Dendritic cell treated with granulocyte-macrophage colony-stimulating factor and Interleukin-4, amounts not matched to agents 40 ng/mL and 50 ng/mL, for 4 days (primary cell): ENCODE measurements around the gene ATP4B.
A peak's percentile ranks its signal among the peaks of the same experiment; 100 is the strongest.

Experiments
- H3K27ac Mint-ChIP-seq: one replicate; pipeline ENCODE4 v1.8.0; 2022; ENCODE audit warnings: mild to moderate bottlenecking, mixed read lengths
- H3K27me3 Mint-ChIP-seq: one replicate; pipeline ENCODE4 v1.8.0; 2022; ENCODE audit warnings: mild to moderate bottlenecking, mixed read lengths
- H3K36me3 Mint-ChIP-seq: one replicate; pipeline ENCODE4 v1.8.0; 2022; ENCODE audit warnings: low read depth, mixed read lengths
- H3K4me1 Mint-ChIP-seq: one replicate; pipeline ENCODE4 v1.8.0; 2022; ENCODE audit warnings: low read depth, mixed read lengths
- H3K4me3 Mint-ChIP-seq: one replicate; pipeline ENCODE4 v1.8.0; 2022; ENCODE audit warnings: mild to moderate bottlenecking, moderate library complexity, mixed read lengths
- H3K9me3 Mint-ChIP-seq: one replicate; pipeline ENCODE4 v1.8.0; 2022; ENCODE audit warnings: mixed read lengths
- intact Hi-C: fragments of 100-400 bp; cut with micrococcal nuclease; formaldehyde crosslinking; loops from one replicate; pipeline ENCODE4 v1.15.0; 2022

Gene ATP4B

DNA sequence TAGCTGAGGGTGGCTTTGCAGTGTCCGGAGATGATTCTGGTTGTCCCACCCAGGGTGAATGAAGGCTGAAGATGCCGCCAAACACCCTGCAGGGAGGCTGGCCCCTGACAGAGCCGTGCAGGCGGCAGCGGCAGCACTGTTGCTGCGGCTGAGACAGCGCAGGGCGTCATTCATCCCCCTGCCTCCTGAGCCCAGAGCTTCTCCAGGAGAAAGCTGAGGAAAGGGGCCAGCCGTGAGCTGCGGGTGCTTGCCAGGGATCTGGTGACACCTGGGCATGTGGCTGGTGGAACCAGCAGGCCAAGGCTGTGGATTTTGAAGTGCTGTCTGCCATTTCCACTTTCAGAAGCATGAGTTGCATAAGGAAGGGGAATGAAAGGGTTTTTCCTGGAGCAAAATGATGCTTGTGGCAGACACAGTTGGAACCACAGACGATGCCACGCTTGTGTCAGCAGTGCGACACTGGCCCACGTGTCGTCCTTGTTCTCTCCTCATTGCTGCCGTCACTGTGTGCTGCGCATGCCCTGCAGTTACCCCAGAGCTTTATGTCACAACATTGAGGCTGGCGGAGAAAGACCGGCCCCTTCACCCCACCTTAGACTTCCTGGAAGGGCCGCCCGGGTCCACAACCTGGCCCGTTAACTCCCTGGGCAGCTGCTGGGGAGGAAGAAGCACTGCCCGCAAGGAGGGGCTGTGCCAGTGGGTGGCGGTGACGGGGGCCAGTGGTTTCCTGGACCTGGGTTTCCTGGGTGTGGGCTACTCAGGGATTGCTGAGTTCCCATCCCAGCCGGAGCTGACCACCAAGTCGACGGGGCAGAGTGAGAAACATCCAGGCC lies 50.7 kb downstream of the ATP4B start:
- H3K27ac Mint-ChIP-seq, result peak overlapping the region; percentile 79
- no peaks in the 10 kb centered on the region for H3K27me3 Mint-ChIP-seq
- peak overlapping the region; percentile 18 for H3K4me3 Mint-ChIP-seq
- intact Hi-C loops, result no loop called here
- no peaks in the 10 kb centered on the region for H3K9me3 Mint-ChIP-seq
- peaks cover 42% of the 10 kb centered on the region for H3K4me1 Mint-ChIP-seq
- H3K36me3 Mint-ChIP-seq, result peaks cover 34% of the 10 kb centered on the region

DNA sequence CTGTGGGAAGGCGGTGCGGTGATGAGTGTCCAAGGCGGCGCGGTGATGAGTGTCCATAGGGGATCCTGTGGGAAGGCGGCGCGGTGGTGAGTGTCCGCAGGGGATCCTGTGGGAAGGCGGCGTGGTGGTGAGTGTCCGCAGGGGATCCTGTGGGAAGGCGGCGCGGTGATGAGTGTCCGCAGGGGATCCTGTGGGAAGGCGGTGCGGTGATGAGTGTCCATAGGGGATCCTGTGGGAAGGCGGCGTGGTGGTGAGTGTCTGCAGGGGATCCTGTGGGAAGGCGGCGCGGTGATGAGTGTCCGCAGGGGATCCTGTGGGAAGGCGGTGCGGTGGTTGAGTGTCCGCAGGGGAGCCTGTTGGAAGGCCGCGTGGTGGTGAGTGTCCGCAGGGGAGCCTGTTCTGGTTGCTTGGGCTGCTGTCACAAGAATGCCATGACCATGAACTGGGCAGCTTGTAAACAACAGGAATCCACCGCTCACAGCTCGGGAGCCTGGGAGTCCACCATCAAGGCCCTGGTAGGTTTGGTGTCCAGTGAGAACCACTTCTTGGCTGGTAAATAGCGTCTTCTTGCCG lies 52.0 kb downstream of the ATP4B start:
- intact Hi-C loops, result no loop called here
- Mint-ChIP-seq H3K4me3 (no peak overlapping the region), H3K36me3 (peaks cover 44% of the 10 kb centered on the region), H3K27ac (no peak overlapping the region), H3K27me3 (no peaks in the 10 kb centered on the region), H3K4me1 (peaks cover 47% of the 10 kb centered on the region), H3K9me3 (no peaks in the 10 kb centered on the region)

DNA sequence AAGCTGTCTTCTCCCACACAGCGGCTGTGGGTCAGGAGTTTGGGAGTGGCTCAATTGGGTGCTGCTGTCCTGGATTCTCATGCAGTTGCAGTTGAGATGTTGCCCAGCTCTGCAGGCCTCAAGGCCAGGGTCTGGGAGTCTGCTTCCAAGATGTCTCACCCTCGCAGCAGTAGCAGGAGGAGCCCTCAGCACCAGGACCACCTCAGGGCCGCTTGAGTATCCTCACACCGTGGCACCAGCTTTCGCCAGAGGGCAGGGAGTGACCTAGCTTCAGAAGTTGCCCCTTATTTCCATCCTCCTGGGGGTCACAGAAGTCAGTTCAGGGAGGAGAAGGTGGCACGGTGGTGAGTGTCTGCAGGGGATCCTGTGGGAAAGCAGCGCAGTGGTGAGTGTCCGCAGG lies 52.5 kb downstream of the ATP4B start:
- Mint-ChIP-seq H3K27ac (no peak overlapping the region), H3K9me3 (peaks cover under 1% of the 10 kb centered on the region), H3K36me3 (peaks cover 48% of the 10 kb centered on the region), H3K4me3 (no peak overlapping the region), H3K27me3 (no peaks in the 10 kb centered on the region), H3K4me1 (peaks cover 47% of the 10 kb centered on the region)
- intact Hi-C loops, result no loop called here

DNA sequence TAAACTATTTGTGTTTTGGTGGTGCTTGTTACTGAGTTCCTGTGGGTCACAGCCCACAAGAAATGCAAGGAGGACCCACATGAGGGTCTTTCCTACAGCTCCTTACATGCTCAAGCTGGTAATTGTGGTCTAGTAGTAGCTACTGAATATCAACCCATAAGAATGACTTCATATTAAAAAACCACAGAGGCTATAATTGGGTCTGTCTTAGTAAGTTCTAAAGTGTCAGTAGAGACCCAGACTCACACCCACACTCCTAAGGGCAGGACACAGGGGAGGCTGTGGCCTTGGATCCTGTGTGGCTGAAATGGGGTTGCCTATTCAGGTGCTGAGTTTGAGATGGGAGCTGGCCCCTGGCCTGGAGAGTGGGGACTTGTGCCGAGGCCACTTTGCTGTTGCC lies 53.8 kb downstream of the ATP4B start:
- intact Hi-C loops, result no loop called here
- H3K4me3 Mint-ChIP-seq, result no peak overlapping the region
- no peaks in the 10 kb centered on the region for H3K27me3 Mint-ChIP-seq
- H3K36me3 Mint-ChIP-seq, result peaks cover 60% of the 10 kb centered on the region
- peaks cover 47% of the 10 kb centered on the region for H3K4me1 Mint-ChIP-seq
- no peak overlapping the region for H3K27ac Mint-ChIP-seq
- H3K9me3 Mint-ChIP-seq, result peaks cover 13% of the 10 kb centered on the region

DNA sequence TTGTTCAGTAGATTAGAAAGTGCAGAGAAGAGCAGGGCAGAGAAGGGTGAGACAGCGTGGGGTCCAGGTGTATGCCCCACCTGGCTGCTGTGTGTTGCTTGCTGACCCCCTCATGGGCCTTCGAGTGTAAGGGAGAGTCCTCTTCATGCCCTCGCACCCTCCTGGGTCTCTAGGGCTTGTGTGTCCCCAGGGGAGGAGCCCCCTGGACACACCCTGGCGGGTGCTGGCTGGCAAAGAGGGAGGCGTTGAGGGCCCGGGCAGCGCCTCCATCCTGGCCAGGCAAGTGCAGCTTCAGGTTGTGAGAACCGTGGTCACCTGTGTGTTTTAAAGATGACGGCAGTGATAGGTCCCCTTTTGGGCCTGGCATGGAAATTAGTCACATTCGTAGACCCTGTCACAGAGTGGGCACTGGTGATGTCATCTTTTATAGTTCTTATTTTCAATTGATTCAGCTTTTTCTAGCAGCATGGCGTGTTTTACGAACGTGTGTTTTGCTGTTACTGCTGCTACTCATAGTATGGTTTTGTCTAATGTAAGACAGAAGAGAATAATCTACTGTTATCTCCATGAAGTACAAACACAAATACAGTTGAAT lies 54.8 kb downstream of the ATP4B start:
- intact Hi-C loops, result no loop called here
- Mint-ChIP-seq H3K4me3 (no peak overlapping the region), H3K27ac (no peak overlapping the region), H3K4me1 (peaks cover 42% of the 10 kb centered on the region), H3K9me3 (peaks cover 20% of the 10 kb centered on the region), H3K36me3 (peaks cover 60% of the 10 kb centered on the region), H3K27me3 (no peaks in the 10 kb centered on the region)

DNA sequence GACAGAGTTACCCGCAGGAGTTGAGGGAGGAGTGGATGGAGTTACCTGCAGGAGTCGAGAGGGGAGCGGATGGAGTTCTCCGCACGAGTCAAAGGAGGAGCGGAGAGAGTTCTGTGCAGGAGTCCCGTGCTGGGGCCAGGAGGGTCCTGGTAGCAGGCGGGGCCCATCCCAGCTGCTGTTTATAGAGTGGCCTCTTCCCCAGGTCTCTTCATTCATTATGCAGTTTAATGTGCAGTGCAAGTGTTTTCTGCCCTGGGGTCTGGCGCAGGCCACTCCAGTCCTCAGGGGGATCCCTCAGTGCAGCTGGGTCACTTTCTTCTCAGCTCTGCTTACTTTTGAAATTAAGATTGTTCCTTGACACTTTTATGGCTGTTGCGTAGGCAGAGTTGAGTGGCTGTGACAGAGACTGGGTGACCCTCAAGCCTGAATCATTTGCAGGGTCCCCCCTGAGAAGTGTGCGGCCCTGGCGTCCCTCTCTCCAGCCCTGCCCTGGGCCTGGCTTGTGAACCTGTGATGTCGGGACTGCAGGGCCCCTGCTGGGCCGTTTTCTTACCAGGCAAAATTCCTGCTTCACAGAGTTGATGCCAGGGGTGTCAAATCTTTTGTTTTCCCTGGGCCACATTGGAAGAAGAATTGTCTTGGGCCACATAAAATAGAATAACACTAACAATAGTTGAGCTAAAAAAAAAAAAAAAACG lies 55.6 kb downstream of the ATP4B start:
- Mint-ChIP-seq H3K9me3 (peaks cover 21% of the 10 kb centered on the region), H3K36me3 (peaks cover 60% of the 10 kb centered on the region), H3K4me1 (peaks cover 34% of the 10 kb centered on the region)

DNA sequence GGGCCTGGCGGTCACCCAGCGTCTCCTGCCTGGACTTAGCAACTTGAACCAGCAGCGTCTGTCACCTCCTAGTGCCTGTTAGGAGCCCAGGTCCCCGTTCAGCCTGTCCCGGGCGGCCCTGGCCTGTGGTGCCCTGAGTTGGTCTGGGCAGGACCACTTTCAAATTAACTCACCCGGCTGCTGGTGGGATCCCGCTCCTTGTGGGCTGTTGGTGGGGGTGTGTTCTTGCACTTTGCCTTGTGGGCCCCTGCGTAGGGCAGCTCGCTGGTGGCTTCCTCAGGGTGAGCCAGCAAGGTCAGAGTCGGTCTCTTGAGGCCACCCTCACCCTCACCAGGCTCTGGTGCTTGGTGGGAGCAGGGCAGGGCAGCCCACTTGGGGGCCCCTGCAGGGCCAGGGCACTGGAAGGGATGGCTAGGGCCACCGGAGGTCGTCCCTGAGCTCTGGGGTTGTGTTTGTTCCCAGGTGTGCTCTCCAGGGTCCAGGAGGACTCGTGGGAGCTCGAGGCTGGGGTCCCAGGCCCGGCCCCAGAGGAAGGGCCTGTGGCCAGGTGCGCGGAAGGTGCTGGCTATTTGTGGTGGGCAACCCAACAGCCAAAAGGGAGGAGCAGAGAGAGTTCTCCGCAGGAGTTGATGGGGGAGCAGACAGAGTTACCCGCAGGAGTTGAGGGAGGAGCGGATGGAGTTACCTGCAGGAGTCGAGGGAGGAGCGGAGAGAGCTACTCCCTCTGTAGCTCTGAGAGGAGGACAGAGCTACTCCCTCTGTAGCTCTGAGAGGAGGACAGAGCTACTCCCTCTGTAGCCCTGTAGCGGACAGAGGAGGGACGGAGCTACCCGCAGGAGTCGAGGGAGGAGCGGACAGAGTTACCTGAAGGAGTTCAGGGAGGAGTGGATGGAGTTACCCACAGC lies 56.6 kb downstream of the ATP4B start:
- H3K4me3 Mint-ChIP-seq, result no peak overlapping the region
- H3K4me1 Mint-ChIP-seq, result peaks cover 24% of the 10 kb centered on the region
- no peak overlapping the region for H3K27ac Mint-ChIP-seq
- no peaks in the 10 kb centered on the region for H3K27me3 Mint-ChIP-seq
- H3K9me3 Mint-ChIP-seq, result peaks cover 21% of the 10 kb centered on the region
- peaks cover 70% of the 10 kb centered on the region for H3K36me3 Mint-ChIP-seq
- intact Hi-C loops, result no loop called here

More for the DNA sequence above, 55.6 kb downstream of the ATP4B start:
- Mint-ChIP-seq H3K27ac (no peak overlapping the region), H3K4me3 (no peak overlapping the region), H3K27me3 (no peaks in the 10 kb centered on the region)
- intact Hi-C loops, result no loop called here

DNA sequence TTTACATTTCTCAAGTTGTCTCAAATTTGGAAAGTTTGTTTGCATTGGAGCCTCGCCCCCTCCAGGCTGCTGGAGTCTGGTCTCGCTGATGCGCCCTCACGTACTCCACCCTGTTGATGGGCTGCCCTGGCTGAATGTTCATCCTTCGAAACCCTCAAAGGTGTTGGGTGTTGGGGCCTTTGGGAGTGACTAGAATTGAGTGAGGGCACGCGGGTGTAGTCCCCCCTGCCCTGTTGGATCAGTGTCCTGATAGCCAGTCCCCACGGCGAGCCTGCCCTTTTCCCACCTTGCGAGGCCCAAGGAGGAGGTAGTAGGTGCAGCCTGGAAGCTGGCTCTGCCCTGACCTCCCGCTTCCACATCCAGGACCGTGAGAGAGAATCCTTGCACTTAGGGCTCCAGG lies 58.6 kb downstream of the ATP4B start:
- Mint-ChIP-seq H3K36me3 (peaks cover 73% of the 10 kb centered on the region), H3K4me3 (no peak overlapping the region), H3K27me3 (no peaks in the 10 kb centered on the region), H3K27ac (no peak overlapping the region), H3K9me3 (peaks cover 21% of the 10 kb centered on the region), H3K4me1 (peaks cover 5% of the 10 kb centered on the region)
- intact Hi-C loops, result no loop called here
